ENCODE measurements around the gene ARIH1. TPM values are rescaled to one million over a fixed set of nuclear protein-coding genes. Genes with fewer than 3 reads are reported as not detected.
"Not testable (repeated sequence)": the region's sequence is repeated elsewhere in the genome, so short reads cannot be mapped to it uniquely, and the experiment has no call there.

ARIH1 gene
- total RNA-seq, 1 donor from 2014 or later, result 176 TPM

DNA sequence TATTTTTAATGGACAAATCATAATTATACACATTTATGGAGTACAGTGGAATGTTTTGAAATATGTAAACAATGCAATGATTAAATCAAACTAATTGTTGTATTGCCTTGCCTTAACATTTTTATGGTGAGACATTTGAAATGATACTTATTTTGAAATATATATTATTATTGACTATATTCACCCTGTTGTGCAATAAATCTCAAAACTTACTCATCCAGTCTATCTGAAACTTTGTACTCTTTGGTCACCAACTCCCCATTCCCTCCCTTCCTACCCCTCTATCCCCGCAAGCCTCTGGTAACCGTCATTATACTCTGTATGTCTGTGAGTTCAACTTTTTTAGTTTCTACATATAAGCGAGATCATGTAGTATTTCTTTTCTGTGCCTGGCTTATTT lies 105.7 kb downstream of the ARIH1 start:
- ATAC-seq (ENCODE audit: poor library complexity) (no peak), DNase-seq (no peak)
- intact Hi-C loops (cut with DNase I), result no loop called here

DNA sequence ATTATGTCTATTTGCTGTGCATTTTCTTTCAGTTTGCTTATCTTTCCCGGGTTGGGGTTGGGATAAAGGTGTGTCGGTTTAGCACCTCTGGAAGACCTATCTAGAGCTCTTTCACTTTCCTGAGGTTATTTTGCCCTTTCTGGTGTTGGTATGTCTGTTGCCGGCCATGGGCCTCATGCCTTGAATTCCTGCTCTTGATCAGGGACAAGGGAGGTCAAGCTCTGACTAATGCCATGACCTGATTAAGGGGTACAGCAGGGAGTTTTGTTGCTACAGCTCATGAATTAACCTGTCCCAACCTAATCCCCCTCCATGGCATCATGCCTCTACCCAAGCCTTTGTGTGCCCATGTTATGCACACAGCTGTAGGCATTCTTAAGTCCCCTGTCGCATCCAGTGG lies 109.9 kb downstream of the ARIH1 start:
- peak; percentile 71 for ATAC-seq (ENCODE audit: poor library complexity)
- intact Hi-C loops (cut with DNase I), result no loop called here

DNA sequence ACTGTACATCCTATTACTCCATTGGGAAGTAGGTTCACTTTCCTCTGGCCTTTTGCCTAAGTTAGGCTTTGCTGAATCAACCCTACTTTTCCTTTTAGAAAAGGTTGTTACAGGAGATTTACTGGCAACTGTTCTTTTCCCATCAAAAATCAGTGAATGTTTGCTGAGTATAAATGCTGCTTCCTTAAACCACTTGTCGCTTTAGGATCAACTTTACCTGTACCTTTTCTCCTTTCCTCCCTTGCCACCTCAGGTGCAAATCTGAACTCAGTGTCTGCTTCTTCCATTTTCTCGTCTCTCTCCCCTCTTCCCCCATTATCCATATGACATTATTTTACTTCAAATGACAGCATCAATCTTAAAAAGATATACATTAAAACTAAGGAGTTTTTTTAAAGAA lies 110.9 kb downstream of the ARIH1 start:
- intact Hi-C loops (cut with DNase I), result no loop called here
- DNase-seq (no peak), ATAC-seq (ENCODE audit: poor library complexity) (no peak)

More for the DNA sequence above, 109.9 kb downstream of the ARIH1 start:
- no peak for DNase-seq

- intact Hi-C loops (cut with DNase I), result no loop called here
- no peak for ATAC-seq (ENCODE audit: poor library complexity)
- no peak for DNase-seq
Observed at GRCh38 chr15:72585476-72586058, 111.4 kb downstream of the ARIH1 start.

GRCh38 chr15:72588096-72588495 lies 114.0 kb downstream of the ARIH1 start:
- DNase-seq (no peak), ATAC-seq (ENCODE audit: poor library complexity) (no peak)
- intact Hi-C loops (cut with DNase I), result no loop called here

DNA sequence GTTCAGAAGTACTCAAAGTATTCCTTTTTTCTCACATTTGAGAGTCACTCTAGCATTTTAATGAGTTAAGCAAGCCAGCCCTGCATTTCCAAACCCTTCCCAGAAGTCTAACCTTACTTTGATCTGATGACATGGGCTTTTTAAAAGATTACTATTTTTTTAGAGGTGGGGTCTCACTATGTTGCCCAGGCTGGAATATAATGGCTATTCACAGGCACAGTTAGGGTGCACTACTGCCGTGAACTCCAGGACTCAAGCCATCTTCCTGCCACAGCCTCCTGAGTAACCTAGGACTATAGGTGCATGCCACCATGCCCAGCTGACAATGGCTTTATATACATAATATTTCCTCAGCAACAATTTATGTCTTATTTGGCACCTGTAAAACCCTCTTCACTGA lies 116.3 kb downstream of the ARIH1 start:
- intact Hi-C loops (cut with DNase I), result no loop called here
- ATAC-seq (ENCODE audit: poor library complexity) (no peak), DNase-seq (no peak)

DNA sequence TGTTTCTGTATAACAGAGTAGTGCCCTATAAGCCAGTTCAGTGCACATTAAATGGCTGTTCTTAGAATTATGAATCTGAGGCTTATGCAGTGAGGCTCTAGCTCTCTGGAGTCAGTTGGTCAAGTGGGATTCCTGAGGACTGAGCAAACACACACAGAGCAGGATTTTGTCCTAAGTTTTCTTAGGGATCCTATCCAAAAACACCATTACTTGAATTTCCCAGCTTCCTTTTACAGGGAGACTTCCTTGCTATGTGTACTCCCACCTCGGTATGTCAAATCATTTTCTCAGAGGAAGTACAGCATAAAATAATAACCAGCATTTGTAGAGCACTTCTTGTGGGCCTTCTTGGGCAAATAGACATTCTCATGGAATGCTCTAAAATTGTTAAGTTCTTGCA lies 117.2 kb downstream of the ARIH1 start:
- intact Hi-C loops (cut with DNase I), result no loop called here
- no peak for DNase-seq
- no peak for ATAC-seq (ENCODE audit: poor library complexity)

- ATAC-seq (ENCODE audit: poor library complexity), result no peak
- no peak for DNase-seq
- intact Hi-C loops (cut with DNase I), result no loop called here
Observed at GRCh38 chr15:72592097-72592496, 118.0 kb downstream of the ARIH1 start.

- DNase-seq (no peak), ATAC-seq (ENCODE audit: poor library complexity) (no peak)
- intact Hi-C loops (cut with DNase I), result no loop called here
Observed at GRCh38 chr15:72592676-72593075, 118.5 kb downstream of the ARIH1 start.

- intact Hi-C loops (cut with DNase I), result no loop called here
- no peak for ATAC-seq (ENCODE audit: poor library complexity)
- no peak for DNase-seq
Observed at GRCh38 chr15:72593838-72594237, 119.7 kb downstream of the ARIH1 start.

DNA sequence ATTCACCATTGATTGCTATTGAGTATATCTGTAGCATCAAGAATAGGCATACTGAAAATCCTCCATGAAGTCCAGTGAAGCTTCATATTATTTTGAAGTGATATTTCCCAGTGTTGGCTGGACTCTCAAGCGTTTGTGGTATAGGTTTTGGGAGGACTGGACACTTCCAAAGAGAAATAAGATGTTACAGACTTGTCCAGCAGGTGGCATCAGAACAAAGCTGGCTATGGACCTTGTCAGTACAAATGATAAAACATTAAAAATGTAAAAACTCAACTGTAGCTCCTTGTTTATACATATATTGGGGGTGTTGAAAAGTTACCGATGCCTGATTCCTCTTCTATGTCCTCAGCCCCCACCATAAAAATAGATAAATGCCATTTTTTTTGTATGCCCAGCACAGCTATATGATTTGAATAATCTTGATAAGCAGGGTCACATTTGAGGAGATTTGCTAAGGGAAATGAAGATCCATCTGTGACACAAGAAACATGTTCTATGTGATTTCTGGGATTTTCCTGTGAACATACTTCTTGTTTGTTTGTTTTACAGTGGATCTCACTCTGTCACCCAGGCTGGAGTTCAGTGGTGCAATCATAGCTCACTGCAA lies 125.8 kb downstream of the ARIH1 start:
- ATAC-seq (ENCODE audit: poor library complexity), result peak; percentile 58
- intact Hi-C loops (cut with DNase I), result loop anchor here (10.0 kb wide), 1 partner anchor 485 kb away; no protein-coding TSS in a partner anchor
- no peak for DNase-seq

DNA sequence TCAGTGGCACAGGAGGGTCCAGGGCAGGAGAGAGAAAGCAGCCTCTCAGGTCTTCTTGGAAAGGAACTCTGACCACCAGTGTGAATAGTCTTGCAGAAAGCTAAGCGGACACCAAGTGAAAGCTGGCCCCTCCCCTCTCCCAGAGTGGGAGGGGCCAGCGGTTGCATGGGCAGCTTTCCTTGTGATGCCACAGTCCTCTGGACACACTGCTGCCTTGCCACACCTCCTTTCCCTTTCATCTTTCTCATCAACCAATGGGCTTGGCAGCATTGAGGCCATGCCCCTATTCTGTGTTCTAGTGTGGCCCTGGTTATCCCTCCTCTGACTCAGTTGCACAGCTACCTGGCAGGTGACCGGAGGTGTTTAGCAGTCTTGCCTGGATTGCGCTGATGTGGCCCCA lies 130.7 kb downstream of the ARIH1 start:
- no peak for DNase-seq
- no peak for ATAC-seq (ENCODE audit: poor library complexity)
- intact Hi-C loops (cut with DNase I), result loop anchor here (10.0 kb wide), 1 partner anchor 480 kb away; no protein-coding TSS in a partner anchor

GRCh38 chr15:72608084-72608483 lies 134.0 kb downstream of the ARIH1 start:
- ATAC-seq (ENCODE audit: poor library complexity); DNase-seq: not testable (repeated sequence)
- intact Hi-C loops (cut with DNase I), result loop anchor here (10.0 kb wide), 1 partner anchor 477 kb away; no protein-coding TSS in a partner anchor

DNA sequence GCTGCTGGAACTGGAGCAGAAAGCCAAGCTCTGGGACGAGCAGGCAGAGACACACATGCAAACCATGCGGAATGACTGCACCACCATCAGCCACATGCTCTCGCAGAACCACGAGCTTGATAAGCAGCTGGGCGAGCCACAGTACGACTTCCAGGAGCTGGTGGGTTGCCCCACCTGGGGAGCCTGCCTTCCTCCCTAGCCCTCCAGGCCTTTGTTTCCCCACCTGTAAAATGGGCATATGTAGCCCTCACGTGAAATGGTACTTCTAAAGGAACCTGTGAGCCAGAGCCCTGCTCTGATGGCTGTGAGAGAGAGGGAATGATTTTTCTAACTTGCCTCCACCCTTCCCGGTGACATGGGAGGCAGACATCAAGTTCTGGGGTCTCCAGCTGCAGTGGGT lies 135.7 kb downstream of the ARIH1 start:
- no peak for ATAC-seq (ENCODE audit: poor library complexity)
- intact Hi-C loops (cut with DNase I), result loop anchor here (10.0 kb wide), 1 partner anchor 475 kb away; no protein-coding TSS in a partner anchor

DNA sequence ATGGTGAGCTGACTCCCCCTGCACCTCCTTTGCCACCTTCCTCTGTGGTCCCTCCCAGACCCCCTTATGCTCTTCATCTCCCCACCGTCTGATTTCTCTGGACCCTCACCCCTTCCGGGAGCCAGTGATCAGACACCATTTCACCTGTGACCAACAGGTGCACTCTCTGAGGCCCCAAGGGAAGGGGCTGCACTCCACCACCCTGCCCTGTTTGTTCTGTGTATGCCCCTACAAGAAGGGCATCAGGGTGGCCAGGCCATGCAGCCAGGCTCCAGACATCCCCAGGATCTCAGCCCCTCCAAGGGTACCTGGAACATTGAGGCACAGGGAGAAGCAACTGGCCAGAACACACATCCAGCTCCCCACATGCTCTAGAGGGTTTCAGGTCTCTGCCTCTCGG lies 138.2 kb downstream of the ARIH1 start:
- ATAC-seq (ENCODE audit: poor library complexity); intact Hi-C loops (cut with DNase I): not testable (repeated sequence)

More for the DNA sequence above, 135.7 kb downstream of the ARIH1 start:
- no peak for DNase-seq

DNA sequence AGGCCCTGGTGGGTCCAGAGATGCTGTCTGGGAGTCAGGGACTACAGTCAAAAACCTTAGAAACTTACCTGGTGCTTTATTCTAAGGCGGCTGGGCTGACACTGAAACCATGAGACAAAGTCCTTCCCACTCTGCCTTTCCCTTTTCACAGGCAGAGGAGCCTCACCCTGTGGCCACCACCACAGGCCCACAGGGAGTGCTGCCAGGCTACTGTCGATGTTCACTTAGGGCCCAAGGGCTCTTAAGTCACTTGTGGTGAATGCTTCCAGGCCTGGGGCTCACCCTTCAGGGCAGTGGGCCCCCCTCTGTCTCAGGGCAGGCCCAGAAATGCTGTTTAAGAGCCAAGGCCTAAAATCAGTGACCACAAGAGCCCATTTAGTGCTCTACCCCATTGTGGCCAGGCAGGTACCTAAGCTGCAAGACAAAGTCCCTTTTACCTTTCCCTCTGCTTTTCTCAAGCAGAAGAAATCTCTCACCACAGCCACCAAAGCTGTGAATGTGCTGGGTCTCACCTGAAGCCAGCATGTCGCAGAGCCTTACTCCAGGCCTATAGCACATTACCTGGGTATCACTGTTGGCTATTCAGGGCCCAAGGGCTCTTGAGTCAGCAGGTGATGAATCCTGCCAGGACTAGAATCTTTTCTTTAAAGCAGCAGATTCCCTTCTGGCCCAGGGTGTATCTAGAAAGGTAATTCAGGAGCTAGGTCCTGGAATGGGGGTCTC lies 140.8 kb downstream of the ARIH1 start:
- DNase-seq, result no peak
- intact Hi-C loops (cut with DNase I), result no loop called here
- no peak for ATAC-seq (ENCODE audit: poor library complexity)

More for the DNA sequence above, 138.2 kb downstream of the ARIH1 start:
- DNase-seq, result not testable (repeated sequence)

- DNase-seq, result peak; percentile 70
- intact Hi-C loops (cut with DNase I), result not testable (repeated sequence)
Observed at GRCh38 chr15:72615533-72616233, 141.6 kb downstream of the ARIH1 start.

GRCh38 chr15:72616491-72617210 lies 142.5 kb downstream of the ARIH1 start:
- ATAC-seq (ENCODE audit: poor library complexity) (no peak), DNase-seq (no peak)
- intact Hi-C loops (cut with DNase I), result no loop called here

More at GRCh38 chr15:72615533-72616233, 141.6 kb downstream of the ARIH1 start:
- peak; percentile 89 for ATAC-seq (ENCODE audit: poor library complexity)
